KMS-11 (cell line): ENCODE data around the gene MIP.
"Not testable (repeated sequence)": the region's sequence is repeated elsewhere in the genome, so short reads cannot be mapped to it uniquely, and the experiment has no call there.

Experiments used
- H2AFZ ChIP-seq: fragments of 200-600 bp; sonication (generic); 2 replicates; pipeline ENCODE4 v1.6.1; 2016; ENCODE audit warnings: antibody characterized with exemption, mixed run types, low read depth
- H3K27ac ChIP-seq: fragments of 200-600 bp; sonication (generic); 2 replicates; pipeline ENCODE4 v1.6.1; 2016; ENCODE audit warnings: mild to moderate bottlenecking, mixed run types
- H3K27me3 ChIP-seq: fragments of 200-600 bp; sonication (generic); 2 replicates; pipeline ENCODE4 v1.6.1; 2017; ENCODE audit warnings: mild to moderate bottlenecking, low read depth, mixed run types, moderate library complexity; ENCODE audit not compliant: insufficient read depth
- H3K36me3 ChIP-seq: fragments of 200-600 bp; sonication (generic); 2 replicates; pipeline ENCODE4 v1.6.1; 2017; ENCODE audit warnings: mild to moderate bottlenecking, mixed run types; ENCODE audit not compliant: insufficient read depth
- H3K4me1 ChIP-seq: fragments of 200-600 bp; sonication (generic); 2 replicates; pipeline ENCODE4 v1.6.1; 2016; ENCODE audit warnings: mild to moderate bottlenecking, low read depth, mixed run types; ENCODE audit not compliant: poor library complexity, severe bottlenecking
- H3K4me2 ChIP-seq: fragments of 200-600 bp; sonication (generic); 2 replicates; pipeline ENCODE4 v1.7.0; 2016; ENCODE audit warnings: mild to moderate bottlenecking, mixed run types
- H3K4me3 ChIP-seq: fragments of 200-600 bp; sonication (generic); IDR thresholded peaks from 2 replicates; pipeline ENCODE4 v1.6.1; 2017; ENCODE audit warnings: low read depth, low read length, mixed read lengths; ENCODE audit not compliant: insufficient read depth
- H3K79me2 ChIP-seq: fragments of 200-600 bp; sonication (generic); 2 replicates; pipeline ENCODE4 v1.6.1; 2016; ENCODE audit warnings: low read depth, mixed run types; ENCODE audit not compliant: insufficient read depth
- H3K9ac ChIP-seq: fragments of 200-600 bp; sonication (generic); 2 replicates; pipeline ENCODE4 v1.6.1; 2016; ENCODE audit warnings: mild to moderate bottlenecking, mixed run types
- H4K20me1 ChIP-seq: fragments of 200-600 bp; sonication (generic); 2 replicates; pipeline ENCODE4 v1.6.1; 2016; ENCODE audit warnings: mild to moderate bottlenecking, mixed run types; ENCODE audit not compliant: insufficient read depth
- CTCF ChIP-seq: fragments of 200-600 bp; sonication (generic); conservative IDR thresholded peaks from 2 replicates; pipeline ENCODE4 v1.6.1; 2017; ENCODE audit warnings: low read depth, mild to moderate bottlenecking, antibody characterized with exemption, low read length, moderate library complexity, mixed read lengths

The MIP gene

DNA sequence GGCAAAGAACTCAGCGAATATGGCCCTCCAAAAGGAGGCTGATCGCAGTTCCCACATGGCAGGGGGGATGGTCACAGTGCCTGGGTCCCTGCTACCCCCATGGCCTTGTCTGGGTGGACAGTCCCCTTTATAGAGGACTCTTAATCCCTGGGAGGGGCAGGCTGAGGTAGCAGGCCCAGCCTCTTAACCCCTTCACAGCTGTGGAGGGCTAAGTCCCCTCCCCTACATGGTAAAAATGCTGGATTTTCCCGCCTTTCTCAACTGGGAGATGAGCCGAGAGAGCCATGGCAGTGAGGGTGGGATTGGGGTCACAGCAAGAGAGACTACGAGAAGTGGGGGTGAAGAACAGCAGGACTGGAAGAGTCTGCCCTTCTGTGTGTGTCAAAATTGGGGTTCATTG, at the start of gene MIP:
Gene MIP, minus strand, starts transcription at position 101 of the 400 bp plus-strand sequence. Its CDS starts 44 bp downstream, at position 57.
- Histone ChIP-seq H3K9ac (no peak within 1 kb of the TSS), H3K4me3 (no peak within 1 kb of the TSS), H3K4me1 (peaks cover 8% of the 10 kb centered on the region), H3K79me2 (no peaks in the 10 kb centered on the region), H3K27ac (no peak within 1 kb of the TSS), H3K4me2 (no peak within 1 kb of the TSS), H3K36me3 (no peaks in the 10 kb centered on the region), H4K20me1 (no peaks in the 10 kb centered on the region), H3K27me3 (no peaks in the 10 kb centered on the region), H2AFZ (no peak within 1 kb of the TSS)
- TF ChIP-seq CTCF, result no peak

GRCh38 chr12:56499879-56500278, 45.4 kb upstream of the MIP start:
- H3K27ac ChIP-seq, result not testable (repeated sequence)

GRCh38 chr12:56499452-56499851, 45.0 kb upstream of the MIP start:
- H3K79me2 ChIP-seq, H2AFZ ChIP-seq, H3K36me3 ChIP-seq, H3K4me3 ChIP-seq, H3K9ac ChIP-seq, H4K20me1 ChIP-seq, H3K4me1 ChIP-seq, H3K4me2 ChIP-seq, H3K27ac ChIP-seq: not testable (repeated sequence)
- peaks cover 18% of the 10 kb centered on the region; the same call in 1 of the 2 replicates for H3K27me3 ChIP-seq

More at GRCh38 chr12:56499879-56500278, 45.4 kb upstream of the MIP start:
- not testable (repeated sequence) for H4K20me1 ChIP-seq, H3K79me2 ChIP-seq, H3K4me2 ChIP-seq, H3K36me3 ChIP-seq, H3K9ac ChIP-seq, H2AFZ ChIP-seq, H3K4me3 ChIP-seq, H3K4me1 ChIP-seq
- peaks cover 18% of the 10 kb centered on the region; the same call in 1 of the 2 replicates for H3K27me3 ChIP-seq

GRCh38 chr12:56498126-56498902, 43.9 kb upstream of the MIP start:
- not testable (repeated sequence) for H3K4me3 ChIP-seq, H3K4me1 ChIP-seq, H3K79me2 ChIP-seq, H3K4me2 ChIP-seq, H3K9ac ChIP-seq, H3K36me3 ChIP-seq, H3K27ac ChIP-seq, H2AFZ ChIP-seq, H4K20me1 ChIP-seq
- H3K27me3 ChIP-seq, result peaks cover 18% of the 10 kb centered on the region; the same call in 1 of the 2 replicates
- TF ChIP-seq CTCF, result 0 out of 2 replicates have a peak, but pooled peaks have one; percentile 8

- H3K79me2 ChIP-seq, H3K9ac ChIP-seq, H3K36me3 ChIP-seq, H3K27ac ChIP-seq, H3K4me1 ChIP-seq, H4K20me1 ChIP-seq, H2AFZ ChIP-seq, H3K4me2 ChIP-seq, H3K4me3 ChIP-seq: not testable (repeated sequence)
- TF ChIP-seq CTCF, result peak; percentile 60; the same call in 1 of the 2 replicates
- H3K27me3 ChIP-seq, result peaks cover 19% of the 10 kb centered on the region; the same call in 1 of the 2 replicates
These were observed 42.2 kb upstream of the MIP start for GRCh38 chr12:56496704-56497103.

DNA sequence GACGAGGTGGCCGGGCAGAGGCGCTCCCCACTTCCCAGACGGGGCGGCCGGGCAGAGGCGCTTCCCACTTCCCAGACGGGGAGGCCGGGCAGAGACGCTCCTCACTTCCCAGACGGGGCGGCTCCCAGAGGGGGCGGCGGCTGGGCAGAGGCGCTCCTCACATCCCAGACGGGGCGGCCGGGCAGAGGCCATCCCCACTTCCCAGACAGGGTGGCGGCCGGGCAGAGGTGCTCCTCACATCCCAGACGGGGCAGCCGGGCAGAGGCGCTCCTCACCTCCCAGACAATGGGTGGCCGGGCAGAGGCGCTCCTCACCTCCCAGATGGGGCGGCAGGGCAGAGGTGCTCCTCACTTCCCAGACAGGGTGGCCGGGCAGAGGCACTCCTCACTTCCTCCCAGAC, 40.0 kb upstream of the MIP start:
- not testable (repeated sequence) for H3K9ac ChIP-seq, H3K79me2 ChIP-seq, H3K27ac ChIP-seq, H4K20me1 ChIP-seq, H3K4me2 ChIP-seq, H2AFZ ChIP-seq, H3K4me1 ChIP-seq, H3K4me3 ChIP-seq, H3K36me3 ChIP-seq
- H3K27me3 ChIP-seq, result peaks cover 30% of the 10 kb centered on the region; the same call in 1 of the 2 replicates

GRCh38 chr12:56494106-56494415, 39.6 kb upstream of the MIP start:
- H3K4me2 ChIP-seq, H3K4me3 ChIP-seq, H3K9ac ChIP-seq, H3K27ac ChIP-seq, H3K4me1 ChIP-seq, H4K20me1 ChIP-seq, H3K36me3 ChIP-seq, H2AFZ ChIP-seq, H3K79me2 ChIP-seq: not testable (repeated sequence)
- peaks cover 28% of the 10 kb centered on the region; the same call in 1 of the 2 replicates for H3K27me3 ChIP-seq
